ENCODE results near the gene AK5.
"Not testable (repeated sequence)": the region's sequence is repeated elsewhere in the genome, so short reads cannot be mapped to it uniquely, and the experiment has no call there.

Gene AK5

GRCh38 chr1:77399250-77400086 is 117.6 kb downstream of the AK5 start:
- DNase-seq (ENCODE audit: low spot score) = no peak

DNA sequence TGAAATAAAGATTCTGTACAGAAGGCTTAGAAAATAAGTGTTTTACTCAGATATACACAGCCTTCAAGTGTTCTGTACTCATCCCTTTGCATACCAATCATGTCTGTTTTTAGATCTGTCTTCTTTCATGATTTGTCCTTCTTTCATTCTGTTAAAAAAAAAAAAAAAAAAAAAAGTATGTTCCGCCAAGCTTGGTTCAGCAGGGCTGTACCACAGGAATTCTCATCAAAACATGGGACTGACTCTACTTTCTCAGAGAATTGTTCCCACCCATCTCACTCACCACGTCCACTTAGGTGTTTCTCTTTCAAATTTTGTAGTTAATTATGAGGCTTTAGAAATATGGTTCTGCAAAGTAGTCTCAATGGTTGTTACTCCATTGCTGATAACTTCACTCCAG is 119.0 kb downstream of the AK5 start:
- DNase-seq (ENCODE audit: low spot score) = no peak

DNA sequence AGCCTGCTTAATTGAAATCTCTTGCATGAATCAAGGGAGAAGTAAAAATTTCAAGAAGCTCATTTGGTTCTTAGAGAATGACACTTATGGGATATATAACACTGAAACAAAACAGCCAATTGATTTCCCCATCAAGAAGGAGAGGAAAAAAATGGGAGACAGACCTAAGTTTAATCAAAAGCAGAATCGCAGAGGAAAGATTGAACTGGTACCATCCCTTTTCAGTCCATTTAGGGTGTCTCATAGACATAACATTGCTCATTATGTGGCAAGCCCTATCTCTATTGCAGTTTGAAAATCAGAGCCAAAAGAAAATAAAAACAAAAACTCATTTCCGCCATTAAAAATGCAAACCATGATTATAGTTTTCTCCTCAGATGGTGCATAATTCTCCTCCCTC is 119.6 kb downstream of the AK5 start:
- no peak for DNase-seq (ENCODE audit: low spot score)

- DNase-seq (ENCODE audit: low spot score) = no peak
Measured at GRCh38 chr1:77405186-77405585, 123.4 kb downstream of the AK5 start.

- DNase-seq (ENCODE audit: low spot score) = no peak
Measured at GRCh38 chr1:77406661-77407060, 124.8 kb downstream of the AK5 start.

- DNase-seq (ENCODE audit: low spot score) = no peak
Measured at GRCh38 chr1:77407738-77408375, 126.0 kb downstream of the AK5 start.

GRCh38 chr1:77408933-77409332 is 127.1 kb downstream of the AK5 start:
- DNase-seq (ENCODE audit: low spot score) = not testable (repeated sequence)

DNA sequence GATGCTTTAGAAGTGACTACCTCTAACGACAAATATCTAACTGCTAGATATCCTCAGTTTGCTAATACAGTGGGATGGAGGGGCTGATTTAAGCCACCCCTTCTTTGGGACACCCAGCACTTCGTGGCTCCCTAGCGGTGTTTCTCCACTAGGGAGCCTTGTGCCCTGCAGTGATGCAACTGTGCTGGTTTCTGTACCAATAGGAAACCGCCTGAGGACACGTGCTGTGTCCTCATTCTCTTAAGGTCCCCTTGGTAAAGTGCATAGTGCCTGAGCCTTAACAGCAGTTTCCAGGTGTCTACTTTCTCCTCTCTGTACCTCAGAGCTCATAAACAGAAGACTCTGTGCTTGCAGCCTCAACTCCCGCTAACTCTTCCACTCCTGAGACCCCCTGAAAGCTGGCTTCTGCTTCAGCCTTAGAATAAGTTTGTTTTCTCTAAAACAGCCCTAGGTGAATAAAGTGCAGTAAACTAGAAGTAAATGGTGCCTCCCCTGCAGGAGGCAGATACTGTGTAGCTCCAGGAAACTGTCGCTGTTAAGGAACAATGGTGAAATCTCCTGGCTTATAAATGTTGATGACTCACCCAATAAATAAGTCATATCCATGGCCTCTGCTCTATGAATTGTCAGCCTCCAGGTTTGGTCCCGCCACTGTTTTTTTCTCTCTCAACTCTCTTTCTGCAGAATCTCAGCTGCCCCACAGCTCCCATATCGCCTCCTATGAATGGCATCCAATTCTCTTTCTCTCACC is 130.4 kb downstream of the AK5 start:
- DNase-seq (ENCODE audit: low spot score) = peak; percentile 20

DNA sequence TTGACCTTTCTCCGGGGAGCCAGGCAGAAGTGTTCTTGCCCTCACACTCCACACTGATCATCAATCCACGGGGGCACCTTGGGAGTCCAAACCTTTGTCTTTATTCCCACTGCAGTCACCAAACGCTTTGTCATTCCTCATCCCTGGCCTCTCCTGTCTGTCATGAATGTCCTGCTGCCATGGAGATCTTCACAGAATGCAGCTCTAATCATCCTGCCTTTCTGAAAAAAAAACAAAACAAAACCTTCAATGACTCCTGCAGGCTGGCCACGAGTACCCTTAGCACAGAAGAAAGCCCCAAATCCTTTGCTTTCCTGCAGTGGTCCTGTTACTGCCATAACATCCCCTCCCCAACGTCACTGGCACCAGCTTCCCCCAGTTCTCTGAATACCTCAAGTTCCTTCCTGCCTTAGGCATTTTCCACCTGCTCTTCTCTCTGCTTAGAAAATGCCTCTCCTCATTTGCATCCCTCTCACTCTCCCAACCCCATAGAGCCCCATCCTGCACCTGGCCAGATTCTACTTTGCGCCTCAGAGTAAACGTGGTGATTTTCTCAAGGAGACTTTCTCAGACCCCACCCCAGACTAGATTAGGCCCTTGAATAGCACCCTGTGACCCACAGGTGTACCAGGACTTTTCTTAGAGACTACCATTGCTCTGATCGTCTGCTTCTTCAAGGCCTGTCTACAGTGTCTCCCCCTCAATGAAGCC is 131.2 kb downstream of the AK5 start:
- DNase-seq (ENCODE audit: low spot score) = no peak

DNA sequence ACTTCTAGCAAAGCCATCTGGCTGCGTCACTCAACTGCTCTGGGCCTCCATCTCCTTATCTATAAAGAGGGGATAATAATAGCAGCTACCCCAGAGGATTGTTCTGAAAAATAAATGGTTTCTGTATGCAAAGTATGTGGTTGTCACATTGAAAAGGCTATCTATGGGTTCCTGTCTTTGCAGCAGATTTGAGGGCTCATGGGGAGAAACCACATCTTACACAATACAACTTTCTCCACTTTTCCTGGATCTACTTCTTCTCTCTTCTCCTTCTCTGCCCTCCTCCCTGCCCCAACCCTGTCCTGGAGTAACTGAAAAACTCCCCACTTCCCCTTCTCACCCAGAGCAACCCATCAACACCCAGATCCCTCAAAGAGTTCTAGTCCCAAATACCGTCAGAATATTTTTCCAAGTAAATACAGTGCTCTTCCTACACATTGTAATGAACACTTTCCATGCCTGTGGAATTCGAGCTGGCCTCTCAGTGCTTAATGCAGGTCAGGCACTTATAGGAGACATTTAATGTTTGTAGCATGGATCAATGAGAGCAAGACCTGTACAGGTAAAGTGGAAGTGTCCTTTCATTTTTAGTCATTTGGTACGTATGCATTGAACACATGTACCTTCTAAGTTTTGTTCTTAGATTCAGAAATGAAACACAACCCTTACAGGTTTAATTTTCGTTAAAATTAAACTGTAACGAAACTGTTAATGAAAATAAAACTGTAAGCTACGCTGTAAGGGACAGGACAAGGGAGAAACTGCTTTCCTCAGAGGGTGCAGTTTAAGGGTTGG is 131.9 kb downstream of the AK5 start:
- no peak for DNase-seq (ENCODE audit: low spot score)

- DNase-seq (ENCODE audit: low spot score) = no peak
Measured at GRCh38 chr1:77415579-77415978, 133.8 kb downstream of the AK5 start.

DNA sequence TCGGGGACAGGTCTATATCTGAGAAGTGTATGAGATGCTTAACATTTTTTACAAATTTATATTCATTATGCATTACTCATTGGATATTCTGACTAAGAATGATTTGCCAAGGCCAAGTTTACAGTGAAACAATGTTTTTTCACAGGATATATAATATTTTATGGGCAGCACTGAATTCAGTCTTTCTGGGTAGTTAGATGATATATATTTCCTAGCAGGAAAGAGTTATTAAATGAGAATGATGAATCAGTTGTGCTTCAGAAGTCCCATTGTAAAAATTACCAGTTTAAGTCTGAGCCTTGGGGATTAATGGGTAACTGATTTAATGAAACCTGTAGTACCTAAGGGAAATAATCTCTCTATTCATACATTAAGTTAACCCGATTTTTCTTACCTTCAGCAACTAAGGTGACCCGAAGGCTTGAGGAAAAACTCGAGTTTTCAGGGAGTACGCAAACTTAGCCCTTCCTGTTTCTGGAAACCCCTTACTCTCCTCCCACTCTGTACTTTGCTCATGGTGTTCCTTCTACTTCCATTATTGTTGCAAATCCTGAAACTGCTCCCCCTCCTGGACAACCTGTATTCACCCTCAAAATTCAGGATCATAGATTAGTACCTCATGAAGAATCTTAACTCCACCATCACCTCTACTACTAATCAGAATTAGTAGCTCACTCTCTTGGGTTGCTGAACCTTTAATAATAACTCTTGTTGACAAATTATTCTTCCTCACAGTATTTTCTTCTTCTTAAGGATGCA is 135.1 kb downstream of the AK5 start:
- no peak for DNase-seq (ENCODE audit: low spot score)

GRCh38 chr1:77418055-77418454 is 136.2 kb downstream of the AK5 start:
- not testable (repeated sequence) for DNase-seq (ENCODE audit: low spot score)

DNA sequence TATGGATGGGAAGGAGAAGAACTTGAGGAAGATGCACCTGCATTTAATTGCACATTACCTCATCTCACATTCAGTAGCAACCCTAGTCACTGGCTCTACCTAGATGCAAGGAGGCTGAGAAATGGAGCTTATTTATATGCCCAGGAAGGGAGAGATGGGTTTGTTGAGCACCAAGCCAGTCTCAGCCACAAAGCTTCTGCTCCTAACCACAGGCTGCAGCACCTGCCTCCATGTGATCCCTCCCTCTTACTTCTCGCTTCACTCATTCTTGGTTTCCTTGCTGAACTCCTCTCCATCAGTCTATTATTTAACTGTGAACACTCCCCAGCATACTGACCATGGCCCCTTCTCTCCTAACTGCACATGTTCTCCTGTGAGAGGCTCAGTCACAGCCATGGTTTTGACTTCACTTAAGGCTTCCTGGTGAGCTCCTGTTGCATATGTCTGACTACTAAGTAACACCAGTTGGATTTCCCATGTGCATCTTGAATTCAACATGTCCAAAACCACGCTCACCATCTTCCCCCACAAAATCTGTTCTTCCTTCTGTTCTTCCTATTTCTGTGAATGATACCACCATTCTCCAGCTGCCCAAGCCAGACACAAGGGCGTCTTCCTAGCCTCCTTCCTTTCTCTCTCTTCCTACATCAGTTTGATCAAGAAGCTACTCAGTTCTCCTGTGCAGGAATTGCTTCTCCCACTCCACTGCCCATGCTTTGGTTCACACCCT is 139.8 kb downstream of the AK5 start:
- no peak for DNase-seq (ENCODE audit: low spot score)

GRCh38 chr1:77424236-77424635 is 142.4 kb downstream of the AK5 start:
- DNase-seq (ENCODE audit: low spot score) = no peak

GRCh38 chr1:77428068-77428467 is 146.2 kb downstream of the AK5 start:
- DNase-seq (ENCODE audit: low spot score) = no peak

- peak; percentile 14 for DNase-seq (ENCODE audit: low spot score)
Measured at GRCh38 chr1:77430966-77431690, 149.3 kb downstream of the AK5 start.

- DNase-seq (ENCODE audit: low spot score) = no peak
Measured at GRCh38 chr1:77433934-77434333, 152.1 kb downstream of the AK5 start.

DNA sequence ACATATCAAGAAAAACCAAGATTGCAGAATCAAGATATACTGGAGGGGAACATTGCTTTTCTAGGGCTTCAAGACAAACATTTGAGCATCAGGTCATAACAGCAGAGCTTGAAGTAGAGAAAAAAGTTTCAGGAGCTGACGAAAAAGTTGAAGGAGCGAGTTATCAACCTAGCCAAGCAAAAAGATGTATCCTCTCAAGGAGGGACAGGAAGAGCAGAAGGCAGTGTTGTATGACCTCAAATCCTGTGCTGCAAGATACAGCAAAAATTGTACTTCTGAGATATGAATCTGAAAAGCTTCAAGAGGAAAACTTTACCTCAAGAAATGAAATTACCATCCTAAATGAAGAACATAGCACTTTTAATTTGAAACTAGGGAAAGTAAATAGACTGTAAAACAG is 153.1 kb downstream of the AK5 start:
- no peak for DNase-seq (ENCODE audit: low spot score)

Data from GM03348 (cell line).